Hepatocyte (in vitro differentiated cells): ENCODE results near the gene MAD1L1. TPM values are rescaled to one million over a fixed set of nuclear protein-coding genes. Genes with fewer than 3 reads are reported as not detected.

Experiments used
- DNase-seq: peaks from one replicate; pipeline ENCODE4 v3.0.0-alpha.2; 2016; ENCODE audit warnings: low spot score
- H2AFZ ChIP-seq: fragments of 200-600 bp; sonication (generic); 2 replicates; pipeline ENCODE4 v1.6.0; 2016; ENCODE audit warnings: antibody characterized with exemption, mild to moderate bottlenecking
- H3K27ac ChIP-seq: fragments of 200-600 bp; sonication (generic); 2 replicates; pipeline ENCODE4 v1.5.1; 2016; ENCODE audit warnings: mild to moderate bottlenecking
- H3K27me3 ChIP-seq: fragments of 200-600 bp; sonication (generic); 2 replicates; pipeline ENCODE4 v1.6.1; 2016
- H3K36me3 ChIP-seq: fragments of 200-600 bp; sonication (generic); replicated peaks from 2 replicates; pipeline ENCODE4 v1.5.1; 2016; ENCODE audit warnings: low read depth; ENCODE audit not compliant: insufficient read depth
- H3K4me1 ChIP-seq: fragments of 200-600 bp; sonication (generic); 2 replicates; pipeline ENCODE4 v1.5.1; 2016; ENCODE audit warnings: mild to moderate bottlenecking, moderate library complexity; ENCODE audit not compliant: insufficient read depth
- H3K4me2 ChIP-seq: fragments of 200-600 bp; sonication (generic); 2 replicates; pipeline ENCODE4 v1.6.0; 2016
- H3K4me3 ChIP-seq: fragments of 200-600 bp; sonication (generic); 2 replicates; pipeline ENCODE4 v1.5.1; 2016; ENCODE audit warnings: mild to moderate bottlenecking
- H3K79me2 ChIP-seq: fragments of 200-600 bp; sonication (generic); 2 replicates; pipeline ENCODE4 v1.6.0; 2017; ENCODE audit warnings: mild to moderate bottlenecking
- H3K9me2 ChIP-seq: fragments of 200-600 bp; sonication (generic); replicated peaks from 2 replicates; pipeline ENCODE4 v1.6.0; 2017; ENCODE audit warnings: mild to moderate bottlenecking; ENCODE audit not compliant: insufficient read depth
- H3K9me3 ChIP-seq: fragments of 200-600 bp; sonication (generic); 2 replicates; pipeline ENCODE4 v1.5.1; 2016; ENCODE audit warnings: low read depth, mild to moderate bottlenecking
- H4K20me1 ChIP-seq: fragments of 200-600 bp; sonication (generic); 2 replicates; pipeline ENCODE4 v1.6.0; 2016; ENCODE audit warnings: mild to moderate bottlenecking; ENCODE audit not compliant: insufficient read depth, poor library complexity, severe bottlenecking
- CTCF ChIP-seq: fragments of 200-600 bp; sonication (generic); IDR thresholded peaks from 2 replicates; pipeline ENCODE4 v1.5.1; 2016; ENCODE audit warnings: antibody characterized with exemption, mild to moderate bottlenecking; ENCODE audit not compliant: poor library complexity
- EZH2 ChIP-seq: fragments of 200-600 bp; sonication (generic); IDR thresholded peaks from 2 replicates; pipeline ENCODE4 v1.6.1; 2016; ENCODE audit warnings: antibody characterized with exemption, mild to moderate bottlenecking, borderline replicate concordance
- EZH2phosphoT487 ChIP-seq: fragments of 200-600 bp; sonication (generic); IDR thresholded peaks from one replicate; pipeline ENCODE4 v1.6.1; 2018; ENCODE audit warnings: antibody characterized with exemption, mild to moderate bottlenecking, low read depth, moderate library complexity; ENCODE audit not compliant: unreplicated experiment, severe bottlenecking
- WGBS: methylation state at CpG from one replicate; pipeline ENCODE4 v1.1.6; 2016; ENCODE audit warnings: low lambda C conversion rate; ENCODE audit errors: missing lambda C conversion rate; 5-methylcytosine and 5-hydroxymethylcytosine counted together
- polyA plus RNA-seq: library from polyadenylated mRNA; unstranded; fragments of >200 nt; fragmentation: Nextera tagmentation; extraction: Ambion mirVana; gene quantifications from 2 replicates; pipeline ENCODE4 v1.2.1, GENCODE V29; 2016
- total RNA-seq: library from RNA; depleted of rRNA; stranded (reverse); fragments of >200 nt; gene quantifications from 2 replicates; pipeline ENCODE4 v1.2.3, GENCODE V29; 2014

MAD1L1 gene
- total and polyA plus RNA-seq, 2 experiments from 2014 or later = 30.7 to 31.0 TPM

- no peak overlapping the region for H2AFZ ChIP-seq
These were observed 365.1 kb downstream of the MAD1L1 start for GRCh38 chr7:1867370-1868260.

GRCh38 chr7:1866601-1867000, 366.1 kb downstream of the MAD1L1 start:
- Histone ChIP-seq H3K9me3 (no peaks in the 10 kb centered on the region), H3K9me2 (no peaks in the 10 kb centered on the region), H4K20me1 (no peaks in the 10 kb centered on the region), H2AFZ (no peak overlapping the region), H3K4me3 (no peak overlapping the region), H3K27me3 (no peaks in the 10 kb centered on the region), H3K4me1 (no peaks in the 10 kb centered on the region), H3K27ac (no peak overlapping the region), H3K36me3 (no peaks in the 10 kb centered on the region), H3K4me2 (no peak overlapping the region), H3K79me2 (no peaks in the 10 kb centered on the region)
- 95% methylated on average over 15 of the region's 15 CpGs for WGBS
- no peak for DNase-seq
- no peak for TF ChIP-seq EZH2
- TF ChIP-seq EZH2phosphoT487 = no peak
- TF ChIP-seq CTCF = no peak

More at GRCh38 chr7:1867370-1868260, 365.1 kb downstream of the MAD1L1 start:
- Histone ChIP-seq H4K20me1 (no peaks in the 10 kb centered on the region), H3K4me1 (no peaks in the 10 kb centered on the region), H3K27me3 (no peaks in the 10 kb centered on the region), H3K79me2 (no peaks in the 10 kb centered on the region), H3K9me3 (no peaks in the 10 kb centered on the region), H3K36me3 (no peaks in the 10 kb centered on the region), H3K4me2 (no peak overlapping the region), H3K4me3 (no peak overlapping the region), H3K9me2 (no peaks in the 10 kb centered on the region), H3K27ac (no peak overlapping the region)
- TF ChIP-seq EZH2 (no peak), EZH2phosphoT487 (no peak), CTCF (no peak)
- DNase-seq = no peak
- WGBS = 94% methylated on average over 29 of the region's 29 CpGs

GRCh38 chr7:1865571-1866255, 367.0 kb downstream of the MAD1L1 start:
- Histone ChIP-seq H3K4me1 (no peaks in the 10 kb centered on the region), H3K36me3 (no peaks in the 10 kb centered on the region), H3K4me3 (no peak overlapping the region), H3K27me3 (no peaks in the 10 kb centered on the region), H3K79me2 (no peaks in the 10 kb centered on the region), H2AFZ (no peak overlapping the region), H3K9me3 (no peaks in the 10 kb centered on the region), H3K27ac (no peak overlapping the region), H3K4me2 (no peak overlapping the region), H4K20me1 (no peaks in the 10 kb centered on the region), H3K9me2 (no peaks in the 10 kb centered on the region)
- WGBS = 72% methylated on average over 19 of the region's 19 CpGs
- no peak for DNase-seq
- TF ChIP-seq EZH2phosphoT487 (no peak), CTCF (no peak), EZH2 (no peak)
